Keratinocyte (primary cell): ENCODE data around the gene NOS1. TPM values are rescaled to one million over a fixed set of nuclear protein-coding genes. Genes with fewer than 3 reads are reported as not detected.

Experiments
- DNase-seq: peaks from one replicate; pipeline ENCODE4 v3.0.0-alpha.2; 2011; ENCODE audit warnings: low read depth, missing footprints, low spot score
- FAIRE-seq: peaks from 2 replicates; lab custom pipeline; 2011; peaks lifted over from hg19 to GRCh38; lab: Jason Lieb, UNC
- H2AFZ ChIP-seq: 2 replicates; pipeline ENCODE4 v1.6.0; 2012; ENCODE audit warnings: low read length, control low read depth, inconsistent platforms; ENCODE audit not compliant: control insufficient read depth
- H3K27ac ChIP-seq: 2 replicates; pipeline ENCODE4 v1.5.1; 2011; ENCODE audit warnings: low read length; ENCODE audit not compliant: control insufficient read depth, insufficient read depth
- H3K27me3 ChIP-seq: 3 replicates; pipeline ENCODE4 v1.6.0; 2011; ENCODE audit warnings: low read length; ENCODE audit not compliant: control insufficient read depth, insufficient read depth; ENCODE audit errors: extremely low read depth
- H3K36me3 ChIP-seq, 2 experiments: 2 replicates in 1 of 2; 3 replicates in 1 of 2; pipeline ENCODE4 v1.5.1; 2011; ENCODE audit warnings: low read length in 2 of 2, mild to moderate bottlenecking in 1 of 2; ENCODE audit not compliant: control insufficient read depth in 2 of 2, insufficient read depth in 2 of 2; ENCODE audit errors: extremely low read depth in 1 of 2
- H3K4me1 ChIP-seq: 3 replicates; pipeline ENCODE4 v1.5.1; 2011; ENCODE audit warnings: low read length; ENCODE audit not compliant: control insufficient read depth, insufficient read depth; ENCODE audit errors: extremely low read depth
- H3K4me2 ChIP-seq: 3 replicates; pipeline ENCODE4 v1.6.0; 2011; ENCODE audit warnings: low read depth, low read length; ENCODE audit not compliant: control insufficient read depth, insufficient read depth; ENCODE audit errors: extremely low read depth
- H3K4me3 ChIP-seq, 3 experiments: fragments of 200-600 bp in 1 of 3; sonication (generic) in 1 of 3; 2 replicates in 2 of 3; 3 replicates in 1 of 3; pipeline ENCODE4 v1.5.1; 2011 to 2016; ENCODE audit warnings: low read length in 3 of 3, mild to moderate bottlenecking in 3 of 3, control low read depth in 2 of 3, inconsistent platforms in 1 of 3, low read depth in 1 of 3, mixed read lengths in 1 of 3, mixed run types in 1 of 3, moderate library complexity in 1 of 3; ENCODE audit not compliant: control insufficient read depth in 2 of 3, insufficient read depth in 2 of 3; ENCODE audit errors: extremely low read depth in 1 of 3
- H3K79me2 ChIP-seq: 2 replicates; pipeline ENCODE4 v1.6.0; 2012; ENCODE audit warnings: low read length; ENCODE audit not compliant: control insufficient read depth, insufficient read depth
- H3K9ac ChIP-seq: 3 replicates; pipeline ENCODE4 v1.6.0; 2011; ENCODE audit warnings: low read length; ENCODE audit not compliant: control insufficient read depth, insufficient read depth; ENCODE audit errors: extremely low read depth
- H3K9me1 ChIP-seq: 3 replicates; pipeline ENCODE4 v1.6.0; 2011; ENCODE audit warnings: low read length; ENCODE audit not compliant: control insufficient read depth, insufficient read depth; ENCODE audit errors: extremely low read depth
- H3K9me3 ChIP-seq: 2 replicates; pipeline ENCODE4 v1.5.1; 2012; ENCODE audit warnings: low read depth, low read length; ENCODE audit not compliant: control insufficient read depth
- H4K20me1 ChIP-seq: 3 replicates; pipeline ENCODE4 v1.6.0; 2011; ENCODE audit warnings: low read length; ENCODE audit not compliant: control insufficient read depth, insufficient read depth; ENCODE audit errors: extremely low read depth
- CTCF ChIP-seq, 3 experiments: IDR thresholded peaks in 1 of 3; conservative IDR thresholded peaks in 1 of 3; optimal IDR thresholded peaks in 1 of 3; 2 replicates in 2 of 3; 3 replicates in 1 of 3; pipeline versions ENCODE3 to v1.5.1; 2011; ENCODE audit warnings: low read length in 3 of 3, mild to moderate bottlenecking in 3 of 3, moderate library complexity in 2 of 3, control low read depth in 1 of 3, inconsistent platforms in 1 of 3; ENCODE audit not compliant: insufficient read depth in 2 of 3; ENCODE audit errors: extremely low read depth in 1 of 3
- EZH2 ChIP-seq: IDR thresholded peaks from one replicate; pipeline ENCODE4 v1.6.1; 2012; ENCODE audit warnings: inconsistent platforms, mild to moderate bottlenecking, low read length, moderate library complexity
- dilution Hi-C: fragments of 300-500 bp; cut with MboI; formaldehyde crosslinking; loops from one replicate; pipeline ENCODE4 v1.7.0; 2020; ENCODE audit warnings: low sequenced_read_pairs; ENCODE audit not compliant: extremely low pct_ligation_motif_present
- polyA plus RNA-seq, 5 experiments: library from polyadenylated mRNA; depleted of rRNA in 3 of 5; stranded (reverse) in 3 of 5; stranded (forward) in 1 of 5; unstranded in 1 of 5; fragments of >200 nt; gene quantifications; 1 replicate in 1 of 5; 2 replicates in 3 of 5; 3 replicates in 1 of 5; pipeline versions ENCODE4 v1.2.1 to v1.2.3, GENCODE V29; 2011 to 2012; ENCODE audit warnings: missing spikeins in 2 of 5, low read depth in 1 of 5, low replicate concordance in 1 of 5

The NOS1 gene
- polyA plus RNA-seq, 1 donor (not counting 4 experiments of a cell fraction or from before 2014, with no cell fraction given), result 5.6 TPM

GRCh38 chr12:117282490-117282889 is 78.9 kb downstream of the NOS1 start:
- no peaks in the 10 kb centered on the region for H4K20me1 ChIP-seq
- H2AFZ ChIP-seq, result no peak overlapping the region
- FAIRE-seq, result peak; percentile 55
- H3K79me2 ChIP-seq, result no peaks in the 10 kb centered on the region
- H3K4me2 ChIP-seq, result no peak overlapping the region
- dilution Hi-C loops, result no loop called here
- no peak for TF ChIP-seq EZH2
- TF ChIP-seq CTCF (optimal IDR thresholded peaks at IDR 0.05 in 1 of 3, IDR thresholded peaks at IDR 0.05 in 1 of 3, conservative IDR thresholded peaks at IDR 0.05 in 1 of 3; ENCODE audit: extremely low read depth in 1 of 3, insufficient read depth in 2 of 3, low read length in 3 of 3), result no peak
- no peaks in the 10 kb centered on the region for H3K9me1 ChIP-seq
- DNase-seq, result peak; percentile 41
- H3K4me3 ChIP-seq, result no peak overlapping the region
- no peaks in the 10 kb centered on the region for H3K9me3 ChIP-seq
- H3K36me3 ChIP-seq, result peaks cover 3 to 24% of the 10 kb centered on the region in 2 experiments
- H3K27me3 ChIP-seq, result no peaks in the 10 kb centered on the region
- H3K9ac ChIP-seq, result no peak overlapping the region
- H3K4me1 ChIP-seq, result peaks cover 4% of the 10 kb centered on the region
- no peak overlapping the region for H3K27ac ChIP-seq

- Histone ChIP-seq H3K9me1 (no peaks in the 10 kb centered on the region), H3K4me2 (no peak overlapping the region), H3K79me2 (no peaks in the 10 kb centered on the region), H4K20me1 (no peaks in the 10 kb centered on the region), H3K27me3 (no peaks in the 10 kb centered on the region), H3K36me3 (peaks cover 3 to 24% of the 10 kb centered on the region in 2 experiments), H3K4me1 (peaks cover 4% of the 10 kb centered on the region), H3K9me3 (no peaks in the 10 kb centered on the region), H2AFZ (no peak overlapping the region), H3K4me3 (no peak overlapping the region), H3K27ac (no peak overlapping the region), H3K9ac (no peak overlapping the region)
- DNase-seq, result no peak
- no peak for FAIRE-seq
- dilution Hi-C loops, result no loop called here
- TF ChIP-seq EZH2 (no peak), CTCF (optimal IDR thresholded peaks at IDR 0.05 in 1 of 3, IDR thresholded peaks at IDR 0.05 in 1 of 3, conservative IDR thresholded peaks at IDR 0.05 in 1 of 3; ENCODE audit: extremely low read depth in 1 of 3, insufficient read depth in 2 of 3, low read length in 3 of 3) (no peak)
Observed at GRCh38 chr12:117280019-117280680, 81.3 kb downstream of the NOS1 start.
